ENCODE measurements around the gene PFKFB2.

Gene PFKFB2

GRCh38 chr1:207058878-207059867, 6.1 kb downstream of the PFKFB2 start:
- TF ChIP-seq CREB1 (IDR thresholded peaks at IDR 0.05; ENCODE audit: low read depth) = no peak
- no peak for TF ChIP-seq MAX (IDR thresholded peaks at IDR 0.05)
- TF ChIP-seq EGR1 (IDR thresholded peaks at IDR 0.05) = no peak
- TF ChIP-seq CEBPB (IDR thresholded peaks at IDR 0.05) = no peak
- TF ChIP-seq, protein P1, sequence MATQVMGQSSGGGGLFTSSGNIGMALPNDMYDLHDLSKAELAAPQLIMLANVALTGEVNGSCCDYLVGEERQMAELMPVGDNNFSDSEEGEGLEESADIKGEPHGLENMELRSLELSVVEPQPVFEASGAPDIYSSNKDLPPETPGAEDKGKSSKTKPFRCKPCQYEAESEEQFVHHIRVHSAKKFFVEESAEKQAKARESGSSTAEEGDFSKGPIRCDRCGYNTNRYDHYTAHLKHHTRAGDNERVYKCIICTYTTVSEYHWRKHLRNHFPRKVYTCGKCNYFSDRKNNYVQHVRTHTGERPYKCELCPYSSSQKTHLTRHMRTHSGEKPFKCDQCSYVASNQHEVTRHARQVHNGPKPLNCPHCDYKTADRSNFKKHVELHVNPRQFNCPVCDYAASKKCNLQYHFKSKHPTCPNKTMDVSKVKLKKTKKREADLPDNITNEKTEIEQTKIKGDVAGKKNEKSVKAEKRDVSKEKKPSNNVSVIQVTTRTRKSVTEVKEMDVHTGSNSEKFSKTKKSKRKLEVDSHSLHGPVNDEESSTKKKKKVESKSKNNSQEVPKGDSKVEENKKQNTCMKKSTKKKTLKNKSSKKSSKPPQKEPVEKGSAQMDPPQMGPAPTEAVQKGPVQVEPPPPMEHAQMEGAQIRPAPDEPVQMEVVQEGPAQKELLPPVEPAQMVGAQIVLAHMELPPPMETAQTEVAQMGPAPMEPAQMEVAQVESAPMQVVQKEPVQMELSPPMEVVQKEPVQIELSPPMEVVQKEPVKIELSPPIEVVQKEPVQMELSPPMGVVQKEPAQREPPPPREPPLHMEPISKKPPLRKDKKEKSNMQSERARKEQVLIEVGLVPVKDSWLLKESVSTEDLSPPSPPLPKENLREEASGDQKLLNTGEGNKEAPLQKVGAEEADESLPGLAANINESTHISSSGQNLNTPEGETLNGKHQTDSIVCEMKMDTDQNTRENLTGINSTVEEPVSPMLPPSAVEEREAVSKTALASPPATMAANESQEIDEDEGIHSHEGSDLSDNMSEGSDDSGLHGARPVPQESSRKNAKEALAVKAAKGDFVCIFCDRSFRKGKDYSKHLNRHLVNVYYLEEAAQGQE (IDR thresholded peaks at IDR 0.05; ENCODE audit: low read depth) = no peak
- TF ChIP-seq EP300 (IDR thresholded peaks at IDR 0.05; ENCODE audit: borderline replicate concordance) = no peak
- TF ChIP-seq FOXM1 (IDR thresholded peaks at IDR 0.05; ENCODE audit: borderline replicate concordance, low read depth) = no peak
- TF ChIP-seq TCF12 (IDR thresholded peaks at IDR 0.05; ENCODE audit: low read depth) = no peak
- TF ChIP-seq ZBTB7A (IDR thresholded peaks at IDR 0.05; ENCODE audit: low read depth) = no peak
- TF ChIP-seq, protein P2, sequence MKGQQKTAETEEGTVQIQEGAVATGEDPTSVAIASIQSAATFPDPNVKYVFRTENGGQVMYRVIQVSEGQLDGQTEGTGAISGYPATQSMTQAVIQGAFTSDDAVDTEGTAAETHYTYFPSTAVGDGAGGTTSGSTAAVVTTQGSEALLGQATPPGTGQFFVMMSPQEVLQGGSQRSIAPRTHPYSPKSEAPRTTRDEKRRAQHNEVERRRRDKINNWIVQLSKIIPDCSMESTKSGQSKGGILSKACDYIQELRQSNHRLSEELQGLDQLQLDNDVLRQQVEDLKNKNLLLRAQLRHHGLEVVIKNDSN (IDR thresholded peaks at IDR 0.05) = no peak

DNA sequence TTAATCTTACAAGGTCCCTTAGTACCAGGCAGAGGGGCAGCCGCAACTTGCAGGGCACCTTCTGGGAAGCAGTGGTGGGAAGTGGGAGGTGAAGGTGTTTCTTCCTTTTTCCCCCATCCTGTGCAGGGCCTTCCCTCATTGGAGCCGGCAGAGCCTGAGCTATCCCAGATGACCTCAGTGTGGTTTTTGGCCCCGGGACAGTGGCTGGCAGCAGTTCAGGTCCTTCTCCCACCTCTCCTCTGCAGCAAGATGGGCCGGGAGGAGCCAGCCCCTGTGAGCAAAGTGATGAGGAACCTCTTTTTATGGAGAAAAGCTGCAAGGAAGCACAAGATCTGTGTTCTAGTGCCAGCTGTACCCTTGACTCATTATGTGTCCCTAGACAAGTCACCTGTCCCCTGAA, 6.8 kb downstream of the PFKFB2 start:
- TF ChIP-seq EP300 (IDR thresholded peaks at IDR 0.05; ENCODE audit: borderline replicate concordance) = no peak
- TF ChIP-seq MAX (IDR thresholded peaks at IDR 0.05) = no peak
- TF ChIP-seq, protein P2 (IDR thresholded peaks at IDR 0.05) = no peak
- no peak for TF ChIP-seq TAF1 (IDR thresholded peaks at IDR 0.05; ENCODE audit: low read depth)
- TF ChIP-seq NFIC (IDR thresholded peaks at IDR 0.05) = no peak
- TF ChIP-seq CREB1 (IDR thresholded peaks at IDR 0.05; ENCODE audit: low read depth) = no peak
- TF ChIP-seq TEAD4 (IDR thresholded peaks at IDR 0.05) = no peak
- no peak for TF ChIP-seq ZBTB7A (IDR thresholded peaks at IDR 0.05; ENCODE audit: low read depth)
- TF ChIP-seq, protein P1 (IDR thresholded peaks at IDR 0.05; ENCODE audit: low read depth) = no peak
- no peak for TF ChIP-seq RAD21 (IDR thresholded peaks at IDR 0.05; ENCODE audit: low read depth)
- no peak for TF ChIP-seq CEBPB (IDR thresholded peaks at IDR 0.05)
- no peak for TF ChIP-seq FOXM1 (IDR thresholded peaks at IDR 0.05; ENCODE audit: borderline replicate concordance, low read depth)
- TF ChIP-seq TCF12 (IDR thresholded peaks at IDR 0.05; ENCODE audit: low read depth) = no peak
- TF ChIP-seq EGR1 (IDR thresholded peaks at IDR 0.05) = no peak
- no peak for TF ChIP-seq YY1 (IDR thresholded peaks at IDR 0.05; ENCODE audit: low read depth)

GRCh38 chr1:207060596-207060995, 7.5 kb downstream of the PFKFB2 start:
- TF ChIP-seq TAF1 (IDR thresholded peaks at IDR 0.05; ENCODE audit: low read depth) (no peak), MAX (IDR thresholded peaks at IDR 0.05) (no peak), TEAD4 (IDR thresholded peaks at IDR 0.05) (no peak), EGR1 (IDR thresholded peaks at IDR 0.05) (no peak), CEBPB (IDR thresholded peaks at IDR 0.05) (no peak), ZBTB7A (IDR thresholded peaks at IDR 0.05; ENCODE audit: low read depth) (no peak), NFIC (IDR thresholded peaks at IDR 0.05) (no peak), CREB1 (IDR thresholded peaks at IDR 0.05; ENCODE audit: low read depth) (no peak), TCF12 (IDR thresholded peaks at IDR 0.05; ENCODE audit: low read depth) (no peak), EP300 (IDR thresholded peaks at IDR 0.05; ENCODE audit: borderline replicate concordance) (no peak), RAD21 (IDR thresholded peaks at IDR 0.05; ENCODE audit: low read depth) (no peak), FOXM1 (IDR thresholded peaks at IDR 0.05; ENCODE audit: borderline replicate concordance, low read depth) (no peak), YY1 (IDR thresholded peaks at IDR 0.05; ENCODE audit: low read depth) (no peak)
- TF ChIP-seq, protein P1 (IDR thresholded peaks at IDR 0.05; ENCODE audit: low read depth) = no peak
